PC-9 (cell line): ENCODE results near the gene PLXDC2.

Experiments used
- EZH2 ChIP-seq: fragments of 200-600 bp; sonication (generic); IDR thresholded peaks from 2 replicates; pipeline ENCODE4 v1.8.0; 2017; ENCODE audit warnings: antibody characterized with exemption, low read depth
- TF ChIP-seq, protein P1 (sequence below): fragments of 200-600 bp; sonication (generic); conservative IDR thresholded peaks from 2 replicates; pipeline ENCODE4 v1.6.1; 2017; ENCODE audit warnings: mixed run types, antibody characterized with exemption, mild to moderate bottlenecking, moderate library complexity

GRCh38 chr10:19961076-19962053 lies 145.1 kb downstream of the PLXDC2 start:
- TF ChIP-seq EZH2, result no peak
- TF ChIP-seq, protein P1, sequence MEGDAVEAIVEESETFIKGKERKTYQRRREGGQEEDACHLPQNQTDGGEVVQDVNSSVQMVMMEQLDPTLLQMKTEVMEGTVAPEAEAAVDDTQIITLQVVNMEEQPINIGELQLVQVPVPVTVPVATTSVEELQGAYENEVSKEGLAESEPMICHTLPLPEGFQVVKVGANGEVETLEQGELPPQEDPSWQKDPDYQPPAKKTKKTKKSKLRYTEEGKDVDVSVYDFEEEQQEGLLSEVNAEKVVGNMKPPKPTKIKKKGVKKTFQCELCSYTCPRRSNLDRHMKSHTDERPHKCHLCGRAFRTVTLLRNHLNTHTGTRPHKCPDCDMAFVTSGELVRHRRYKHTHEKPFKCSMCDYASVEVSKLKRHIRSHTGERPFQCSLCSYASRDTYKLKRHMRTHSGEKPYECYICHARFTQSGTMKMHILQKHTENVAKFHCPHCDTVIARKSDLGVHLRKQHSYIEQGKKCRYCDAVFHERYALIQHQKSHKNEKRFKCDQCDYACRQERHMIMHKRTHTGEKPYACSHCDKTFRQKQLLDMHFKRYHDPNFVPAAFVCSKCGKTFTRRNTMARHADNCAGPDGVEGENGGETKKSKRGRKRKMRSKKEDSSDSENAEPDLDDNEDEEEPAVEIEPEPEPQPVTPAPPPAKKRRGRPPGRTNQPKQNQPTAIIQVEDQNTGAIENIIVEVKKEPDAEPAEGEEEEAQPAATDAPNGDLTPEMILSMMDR, result no peak
